IPS DF 6.9 (cell line): Measurements from ENCODE around the gene POMGNT1.

Experiments used
- DNase-seq: peaks from one replicate; pipeline ENCODE4 v3.0.0-alpha.2; 2013; ENCODE audit warnings: low read depth, low spot score
- H3K27ac ChIP-seq: one replicate; pipeline ENCODE4 v1.5.1; 2013; ENCODE audit warnings: low read length, control low read depth
- H3K27me3 ChIP-seq: 2 replicates; pipeline ENCODE4 v1.6.1; 2013; ENCODE audit warnings: mild to moderate bottlenecking, low read length; ENCODE audit not compliant: control insufficient read depth, insufficient read depth
- H3K36me3 ChIP-seq: 2 replicates; pipeline ENCODE4 v1.6.1; 2013; ENCODE audit warnings: low read length; ENCODE audit not compliant: control insufficient read depth, insufficient read depth
- H3K4me1 ChIP-seq: 2 replicates; pipeline ENCODE4 v1.6.1; 2013; ENCODE audit warnings: low read length; ENCODE audit not compliant: control insufficient read depth, insufficient read depth
- H3K4me3 ChIP-seq: 2 replicates; pipeline ENCODE4 v1.5.1; 2013; ENCODE audit warnings: mild to moderate bottlenecking, low read length
- H3K9me3 ChIP-seq: 2 replicates; pipeline ENCODE4 v1.6.1; 2013; ENCODE audit warnings: low read length, inconsistent platforms; ENCODE audit not compliant: control insufficient read depth, insufficient read depth
- WGBS: extraction: QIAGEN DNeasy Blood & Tissue Kit; methylation state at CpG from one replicate; pipeline ENCODE4 v1.1.7; 2013; ENCODE audit warnings: mixed read lengths, missing lambda C conversion rate; ENCODE audit not compliant: insufficient read length, insufficient coverage; 5-methylcytosine and 5-hydroxymethylcytosine counted together

Gene POMGNT1

DNA sequence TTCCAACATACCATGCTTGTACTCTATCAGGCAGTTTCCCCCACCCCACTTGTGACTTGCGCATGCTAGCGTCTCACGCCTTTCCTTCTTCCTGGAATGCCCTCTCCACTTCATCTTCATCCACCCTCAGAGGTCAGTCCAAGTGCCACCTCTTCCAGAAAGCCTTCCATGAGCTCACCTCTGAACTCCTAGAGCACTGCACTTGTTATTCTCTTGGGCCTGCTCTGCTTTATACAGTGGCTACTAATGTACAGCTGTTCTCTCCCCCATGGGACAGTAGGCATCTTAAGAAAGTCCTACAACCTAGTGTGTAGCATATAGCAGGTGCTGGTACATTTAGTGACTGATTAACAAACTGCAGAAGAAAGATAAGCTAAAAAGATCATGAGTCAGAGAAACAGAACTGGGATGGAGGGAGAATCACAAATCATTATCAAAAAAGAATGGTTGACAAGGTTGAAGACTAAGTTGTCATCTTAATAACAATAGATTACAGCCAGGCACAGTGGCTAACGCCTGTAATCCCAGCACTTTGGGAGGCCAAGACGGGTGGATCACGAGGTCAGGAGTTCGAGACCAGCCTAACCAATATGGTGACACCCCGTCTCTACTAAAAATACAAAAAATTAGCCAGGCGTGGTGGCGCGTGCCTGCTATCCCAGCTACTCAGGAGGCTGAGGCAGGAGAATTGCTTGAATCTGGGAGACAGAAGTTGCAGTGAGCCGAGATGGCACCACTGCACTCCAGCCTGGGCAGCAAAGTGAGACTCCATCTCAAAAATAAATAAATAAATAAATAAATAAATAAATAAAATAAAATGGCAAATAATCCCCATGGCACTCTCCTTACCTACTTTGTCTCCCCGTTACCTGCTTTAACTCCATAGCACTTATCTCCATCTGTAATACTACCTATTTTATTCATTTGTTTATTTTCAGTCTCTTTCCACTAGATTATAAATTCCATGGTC, 39.6 kb downstream of the POMGNT1 start:
- no peak for DNase-seq
- Histone ChIP-seq H3K27me3 (no peaks in the 10 kb centered on the region), H3K9me3 (no peaks in the 10 kb centered on the region), H3K36me3 (no peaks in the 10 kb centered on the region), H3K27ac (no peak overlapping the region), H3K4me3 (no peak overlapping the region), H3K4me1 (no peaks in the 10 kb centered on the region)
- WGBS = no CpG with 5 or more reads among the region's 13 CpGs

DNA sequence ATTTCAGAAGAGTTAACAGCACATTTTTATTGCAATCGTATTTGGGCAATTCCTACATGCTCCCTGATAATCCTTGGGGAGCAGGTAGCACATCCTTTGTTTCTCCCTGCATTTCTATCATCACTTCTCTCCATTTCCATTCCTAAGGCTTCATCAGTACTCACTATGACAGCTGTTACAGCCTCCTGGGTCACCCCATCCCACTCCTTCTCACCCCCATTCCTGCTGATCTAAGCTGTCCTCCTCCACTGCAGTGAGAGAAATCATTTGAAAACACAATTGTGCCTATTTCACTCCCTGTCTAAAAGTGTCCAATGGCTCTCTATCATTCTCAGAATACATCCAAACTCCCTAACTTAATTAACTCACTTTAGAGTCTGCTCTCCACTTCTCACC, 40.3 kb downstream of the POMGNT1 start:
- H3K4me3 ChIP-seq = no peak overlapping the region
- H3K36me3 ChIP-seq = no peaks in the 10 kb centered on the region
- WGBS = no CpG with 5 or more reads among the region's 1 CpG
- no peak overlapping the region for H3K27ac ChIP-seq
- DNase-seq = no peak
- no peaks in the 10 kb centered on the region for H3K9me3 ChIP-seq
- no peaks in the 10 kb centered on the region for H3K4me1 ChIP-seq
- H3K27me3 ChIP-seq = no peaks in the 10 kb centered on the region

GRCh38 chr1:46153732-46154131, 44.5 kb downstream of the POMGNT1 start:
- no peak overlapping the region for H3K4me3 ChIP-seq
- no peak overlapping the region for H3K27ac ChIP-seq
- no peaks in the 10 kb centered on the region for H3K27me3 ChIP-seq
- no peaks in the 10 kb centered on the region for H3K9me3 ChIP-seq
- H3K4me1 ChIP-seq = no peaks in the 10 kb centered on the region
- H3K36me3 ChIP-seq = no peaks in the 10 kb centered on the region
- WGBS = no CpG with 5 or more reads among the region's 1 CpG
- no peak for DNase-seq

- Histone ChIP-seq H3K4me3 (no peak overlapping the region), H3K9me3 (no peaks in the 10 kb centered on the region), H3K36me3 (no peaks in the 10 kb centered on the region), H3K4me1 (no peaks in the 10 kb centered on the region), H3K27ac (no peak overlapping the region), H3K27me3 (no peaks in the 10 kb centered on the region)
- no CpG with 5 or more reads among the region's 1 CpG for WGBS
- no peak for DNase-seq
Measured at GRCh38 chr1:46153228-46153627, 45.0 kb downstream of the POMGNT1 start.

DNA sequence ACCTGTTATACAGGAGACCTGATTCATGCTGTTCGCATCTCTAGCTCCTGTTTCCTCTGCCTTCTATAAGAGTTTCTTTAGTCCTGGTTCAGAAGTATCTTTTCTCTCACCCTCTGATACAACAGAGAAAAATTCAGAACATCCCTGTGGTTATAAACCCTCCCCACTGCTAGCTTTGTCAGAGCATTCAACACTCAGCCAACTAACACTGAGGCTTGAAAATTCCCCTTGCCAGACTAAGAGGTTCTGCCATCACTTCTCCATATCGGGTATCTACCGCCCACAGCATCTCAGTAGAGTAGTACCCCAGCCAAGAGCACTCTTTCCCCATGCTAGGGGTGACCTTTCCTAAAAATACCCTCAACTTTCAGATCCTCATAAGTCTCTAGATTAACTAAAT, 46.2 kb downstream of the POMGNT1 start:
- Histone ChIP-seq H3K36me3 (no peaks in the 10 kb centered on the region), H3K4me3 (no peak overlapping the region), H3K9me3 (no peaks in the 10 kb centered on the region), H3K4me1 (no peaks in the 10 kb centered on the region), H3K27ac (no peak overlapping the region), H3K27me3 (no peaks in the 10 kb centered on the region)
- WGBS = no CpG with 5 or more reads among the region's 3 CpGs
- no peak for DNase-seq

DNA sequence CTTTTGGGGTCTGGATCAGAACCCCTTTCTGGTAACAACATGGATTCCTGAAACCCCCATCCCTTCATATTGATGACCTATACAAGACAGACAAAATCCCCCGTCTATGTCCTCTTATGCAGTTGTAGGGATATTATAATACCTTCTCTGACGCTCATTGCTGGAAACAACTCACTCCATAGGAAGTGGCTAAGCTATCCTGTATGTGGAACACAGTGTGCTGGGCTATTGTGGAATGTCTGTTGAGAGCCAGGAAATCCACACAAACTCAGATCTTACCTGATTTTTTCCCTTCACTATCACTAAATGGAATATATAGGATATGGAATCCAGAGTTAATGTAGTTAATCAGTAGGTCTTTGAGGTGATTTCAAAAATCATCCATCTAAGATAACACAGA, 48.1 kb downstream of the POMGNT1 start:
- Histone ChIP-seq H3K27me3 (no peaks in the 10 kb centered on the region), H3K36me3 (no peaks in the 10 kb centered on the region), H3K4me3 (no peak overlapping the region), H3K9me3 (no peaks in the 10 kb centered on the region), H3K4me1 (no peaks in the 10 kb centered on the region), H3K27ac (no peak overlapping the region)
- WGBS = no CpG with 5 or more reads among the region's 2 CpGs
- no peak for DNase-seq

GRCh38 chr1:46148318-46148717, 49.9 kb downstream of the POMGNT1 start:
- Histone ChIP-seq H3K36me3 (no peaks in the 10 kb centered on the region), H3K9me3 (no peaks in the 10 kb centered on the region), H3K4me1 (no peaks in the 10 kb centered on the region), H3K27ac (no peak overlapping the region), H3K27me3 (no peaks in the 10 kb centered on the region), H3K4me3 (no peak overlapping the region)
- WGBS = no CpG with 5 or more reads among the region's 2 CpGs
- DNase-seq = no peak
